Measurements from ENCODE around the gene VIT.

GRCh38 chr2:36762764-36763490 is 66.4 kb downstream of the VIT start:
- TF ChIP-seq POLR2A (IDR thresholded peaks at IDR 0.05; ENCODE audit: low read depth, low read length) (no peak), POLR2AphosphoS5 (IDR thresholded peaks at IDR 0.05; ENCODE audit: low read depth, low read length) (no peak)
